Activated CD4-positive, alpha-beta T cell treated with anti-CD3 and anti-CD28 coated beads for 36 hours (primary cell): ENCODE results near the gene CHD6. TPM values are rescaled to one million over a fixed set of nuclear protein-coding genes. Genes with fewer than 3 reads are reported as not detected.

Experiments used
- ATAC-seq: fragments of 200-7000 bp; cut with Tn5 transposase; one replicate; pipeline ENCODE4 v1.10.0; 2021; ENCODE audit warnings: mild to moderate bottlenecking, moderate library complexity
- CTCF ChIA-PET: fragments of 350-600 bp; sonication (Branson Sonifier 250); formaldehyde crosslinking; loops from one replicate; lab custom pipeline; 2021; ENCODE audit warnings: antibody characterized with exemption; lab: Charles Lee
- POLR2A ChIA-PET: fragments of 350-600 bp; sonication (Branson Sonifier 250); formaldehyde crosslinking; loops from one replicate; lab custom pipeline; 2021; ENCODE audit warnings: antibody characterized with exemption, inconsistent platforms; lab: Charles Lee
- DNase-seq: peaks from one replicate; pipeline ENCODE4 v3.0.0-alpha.2; 2020
- H3K27ac Mint-ChIP-seq: one replicate; pipeline ENCODE4 v1.8.0; 2021; ENCODE audit warnings: mixed read lengths
- H3K27me3 Mint-ChIP-seq: one replicate; pipeline ENCODE4 v1.8.0; 2021; ENCODE audit warnings: mixed read lengths
- H3K36me3 Mint-ChIP-seq: one replicate; pipeline ENCODE4 v1.8.0; 2021; ENCODE audit warnings: low read depth, mixed read lengths
- H3K4me1 Mint-ChIP-seq: one replicate; pipeline ENCODE4 v1.8.0; 2021; ENCODE audit warnings: mixed read lengths
- H3K4me3 Mint-ChIP-seq: one replicate; pipeline ENCODE4 v1.8.0; 2021; ENCODE audit warnings: mild to moderate bottlenecking, moderate library complexity, mixed read lengths
- H3K9me3 Mint-ChIP-seq: one replicate; pipeline ENCODE4 v1.8.0; 2021; ENCODE audit warnings: low read depth, mixed read lengths
- intact Hi-C, 2 experiments: fragments of 100-400 bp; cut with DNase I in 1 of 2; cut with micrococcal nuclease in 1 of 2; formaldehyde crosslinking; loops; one replicate each; pipeline versions ENCODE4 v1.14.2 to v1.15.1; 2022 to 2024; cut with DNase I, micrococcal nuclease
- total RNA-seq, 2 experiments: library from RNA; stranded (reverse); gene quantifications; one replicate each; pipeline ENCODE4 v1.2.3, GENCODE V29; 2021

The CHD6 gene
- total RNA-seq, 2 experiments from 2014 or later: 30.2 to 34.0 TPM

GRCh38 chr20:41433203-41433602 is 185.0 kb downstream of the CHD6 start:
- peaks cover 84% of the 10 kb centered on the region for H3K4me1 Mint-ChIP-seq
- intact Hi-C loops: loop anchor here (1.0 to 10.0 kb wide), 3 partner anchors 10 to 262 kb away; no protein-coding TSS in a partner anchor
- POLR2A ChIA-PET: no interaction called here
- DNase-seq (no peak), ATAC-seq (no peak)
- CTCF ChIA-PET: interaction anchor here (0.9 to 1.1 kb wide), 3 partner anchors 16 to 260 kb away, joined by 3 to 5 read pairs (median 4); no protein-coding TSS in a partner anchor
- H3K27ac Mint-ChIP-seq: peak overlapping the region; percentile 94
- peaks cover 5% of the 10 kb centered on the region for H3K9me3 Mint-ChIP-seq
- H3K4me3 Mint-ChIP-seq: no peak overlapping the region
- no peaks in the 10 kb centered on the region for H3K27me3 Mint-ChIP-seq
- H3K36me3 Mint-ChIP-seq: peaks cover 61% of the 10 kb centered on the region

- Mint-ChIP-seq H3K4me3 (no peak overlapping the region), H3K36me3 (peaks cover 64% of the 10 kb centered on the region), H3K27ac (peak overlapping the region; percentile 94), H3K9me3 (peaks cover 5% of the 10 kb centered on the region), H3K27me3 (no peaks in the 10 kb centered on the region), H3K4me1 (peaks cover 84% of the 10 kb centered on the region)
- intact Hi-C loops: loop anchor here (1.0 to 10.0 kb wide), 4 partner anchors 11 to 262 kb away; no protein-coding TSS in a partner anchor
- DNase-seq (no peak), ATAC-seq (peak; percentile 51)
- ChIA-PET CTCF (interaction anchor here (1.1 kb wide), 1 partner anchor 16 kb away, joined by 5 read pairs; no protein-coding TSS in a partner anchor), POLR2A (no interaction called here)
Measured at GRCh38 chr20:41432746-41433145, 185.4 kb downstream of the CHD6 start.

GRCh38 chr20:41428285-41428684 is 189.9 kb downstream of the CHD6 start:
- no peaks in the 10 kb centered on the region for H3K27me3 Mint-ChIP-seq
- ChIA-PET CTCF (interaction anchor here (0.6 to 1.4 kb wide), 5 partner anchors 10 to 270 kb away, joined by 3 read pairs; no protein-coding TSS in a partner anchor), POLR2A (interaction anchor here (0.6 kb wide), 1 partner anchor 400 kb away, joined by 3 read pairs; no protein-coding TSS in a partner anchor)
- H3K9me3 Mint-ChIP-seq: no peaks in the 10 kb centered on the region
- H3K4me3 Mint-ChIP-seq: peak overlapping the region; percentile 8
- peaks cover 54% of the 10 kb centered on the region for H3K36me3 Mint-ChIP-seq
- peak; percentile 64 for DNase-seq
- intact Hi-C loops: loop anchor here in 1 of 2 experiments (2.0 to 5.0 kb wide), 4 partner anchors 189 to 381 kb away; partner anchors contain the start of gene CHD6
- H3K27ac Mint-ChIP-seq: peak overlapping the region; percentile 92
- peaks cover 65% of the 10 kb centered on the region for H3K4me1 Mint-ChIP-seq
- ATAC-seq: peak; percentile 88

GRCh38 chr20:41427833-41428232 is 190.3 kb downstream of the CHD6 start:
- DNase-seq (peak; percentile 18), ATAC-seq (peak; percentile 18)
- POLR2A ChIA-PET: no interaction called here
- Mint-ChIP-seq H3K27ac (peak overlapping the region; percentile 92), H3K9me3 (no peaks in the 10 kb centered on the region), H3K4me1 (peaks cover 64% of the 10 kb centered on the region), H3K36me3 (peaks cover 54% of the 10 kb centered on the region), H3K4me3 (no peak overlapping the region), H3K27me3 (no peaks in the 10 kb centered on the region)
- CTCF ChIA-PET: interaction anchor here (0.6 to 1.4 kb wide), 5 partner anchors 10 to 270 kb away, joined by 3 read pairs; no protein-coding TSS in a partner anchor
- intact Hi-C loops: loop anchor here in 1 of 2 experiments (2.0 to 5.0 kb wide), 4 partner anchors 189 to 381 kb away; partner anchors contain the start of gene CHD6

- Mint-ChIP-seq H3K27me3 (no peaks in the 10 kb centered on the region), H3K4me3 (no peak overlapping the region), H3K36me3 (peaks cover 57% of the 10 kb centered on the region), H3K4me1 (peaks cover 56% of the 10 kb centered on the region), H3K27ac (no peak overlapping the region), H3K9me3 (no peaks in the 10 kb centered on the region)
- POLR2A ChIA-PET: no interaction called here
- no peak for DNase-seq
- ATAC-seq: no peak
- intact Hi-C loops: loop anchor here in 1 of 2 experiments (5.0 kb wide), 3 partner anchors 190 to 380 kb away; partner anchors contain the start of gene CHD6
- CTCF ChIA-PET: interaction anchor here (1.0 to 1.4 kb wide), 3 partner anchors 9 to 29 kb away, joined by 3 to 6 read pairs (median 3); no protein-coding TSS in a partner anchor
Measured at GRCh38 chr20:41426976-41427375, 191.2 kb downstream of the CHD6 start.

GRCh38 chr20:41426086-41426830 is 191.9 kb downstream of the CHD6 start:
- H3K4me1 Mint-ChIP-seq: peaks cover 54% of the 10 kb centered on the region
- H3K36me3 Mint-ChIP-seq: peaks cover 63% of the 10 kb centered on the region
- intact Hi-C loops: loop anchor here in 1 of 2 experiments (5.0 kb wide), 3 partner anchors 191 to 379 kb away; partner anchors contain the start of gene CHD6
- no peak overlapping the region for H3K4me3 Mint-ChIP-seq
- ChIA-PET CTCF (interaction anchor here (0.6 to 1.3 kb wide), 4 partner anchors 8 to 269 kb away, joined by 3 to 6 read pairs (median 4); no protein-coding TSS in a partner anchor), POLR2A (no interaction called here)
- H3K27me3 Mint-ChIP-seq: no peaks in the 10 kb centered on the region
- no peak overlapping the region for H3K27ac Mint-ChIP-seq
- no peaks in the 10 kb centered on the region for H3K9me3 Mint-ChIP-seq
- no peak for DNase-seq
- no peak for ATAC-seq

GRCh38 chr20:41425180-41425884 is 192.8 kb downstream of the CHD6 start:
- no peaks in the 10 kb centered on the region for H3K9me3 Mint-ChIP-seq
- intact Hi-C loops: loop anchor here in 1 of 2 experiments (5.0 kb wide), 3 partner anchors 192 to 378 kb away; partner anchors contain the start of gene CHD6
- H3K36me3 Mint-ChIP-seq: peaks cover 68% of the 10 kb centered on the region
- no peaks in the 10 kb centered on the region for H3K27me3 Mint-ChIP-seq
- CTCF ChIA-PET: interaction anchor here (0.6 to 1.3 kb wide), 4 partner anchors 14 to 268 kb away, joined by 3 to 6 read pairs (median 4); no protein-coding TSS in a partner anchor
- no peak overlapping the region for H3K4me3 Mint-ChIP-seq
- H3K27ac Mint-ChIP-seq: peak overlapping the region; percentile 24
- no peak for DNase-seq
- peaks cover 54% of the 10 kb centered on the region for H3K4me1 Mint-ChIP-seq
- no peak for ATAC-seq
- POLR2A ChIA-PET: no interaction called here

- Mint-ChIP-seq H3K27me3 (no peaks in the 10 kb centered on the region), H3K4me1 (peaks cover 47% of the 10 kb centered on the region), H3K27ac (no peak overlapping the region), H3K36me3 (peaks cover 66% of the 10 kb centered on the region), H3K9me3 (no peaks in the 10 kb centered on the region), H3K4me3 (no peak overlapping the region)
- ATAC-seq (no peak), DNase-seq (no peak)
- intact Hi-C loops: no loop called here
- POLR2A ChIA-PET: no interaction called here
- CTCF ChIA-PET: interaction anchor here (1.3 kb wide), 1 partner anchor 13 kb away, joined by 3 read pairs; no protein-coding TSS in a partner anchor
Measured at GRCh38 chr20:41424546-41424945, 193.6 kb downstream of the CHD6 start.

- H3K4me3 Mint-ChIP-seq: no peak overlapping the region
- DNase-seq (no peak), ATAC-seq (no peak)
- intact Hi-C loops: no loop called here
- H3K36me3 Mint-ChIP-seq: peaks cover 66% of the 10 kb centered on the region
- peaks cover 42% of the 10 kb centered on the region for H3K4me1 Mint-ChIP-seq
- H3K9me3 Mint-ChIP-seq: no peaks in the 10 kb centered on the region
- H3K27ac Mint-ChIP-seq: no peak overlapping the region
- ChIA-PET CTCF (interaction anchor here (1.3 kb wide), 1 partner anchor 13 kb away, joined by 3 read pairs; no protein-coding TSS in a partner anchor), POLR2A (no interaction called here)
- no peaks in the 10 kb centered on the region for H3K27me3 Mint-ChIP-seq
Measured at GRCh38 chr20:41424011-41424410, 194.2 kb downstream of the CHD6 start.

- ChIA-PET CTCF (interaction anchor here (0.6 to 0.7 kb wide), 2 partner anchors 57 to 653 kb away, joined by 3 read pairs; no protein-coding TSS in a partner anchor), POLR2A (no interaction called here)
- Mint-ChIP-seq H3K27me3 (no peaks in the 10 kb centered on the region), H3K9me3 (no peaks in the 10 kb centered on the region), H3K4me3 (no peak overlapping the region), H3K36me3 (peaks cover 63% of the 10 kb centered on the region), H3K27ac (peak overlapping the region; percentile 24), H3K4me1 (peaks cover 34% of the 10 kb centered on the region)
- intact Hi-C loops: no loop called here
- no peak for DNase-seq
- ATAC-seq: no peak
Measured at GRCh38 chr20:41422953-41423352, 195.2 kb downstream of the CHD6 start.
